Measurements from ENCODE around the gene GAK. TPM values are rescaled to one million over a fixed set of nuclear protein-coding genes. Genes with fewer than 3 reads are reported as not detected.

Gene GAK
- total and polyA plus RNA-seq, 2 of the 13 experiments (the other 11 are each of a cell fraction or from before 2014, with no cell fraction given), result 17.5 to 44.3 TPM

GRCh38 chr4:911871-912490, 20.1 kb downstream of the GAK start:
- ATAC-seq (no peak), DNase-seq (ENCODE audit: low spot score) (no peak), FAIRE-seq (no peak)
- intact Hi-C loops (cut with micrococcal nuclease; ENCODE audit: unreplicated experiment), result no loop called here
- CTCF ChIA-PET (ENCODE audit: low intra/inter-chr PET ratio, low total read pairs), result no interaction called here
- Histone ChIP-seq H3K4me1 (ENCODE audit: insufficient read depth, low read length) (no peaks in the 10 kb centered on the region), H3K36me3 (replicated peaks in 1 of 2; ENCODE audit: control insufficient read depth in 1 of 2, insufficient read depth in 2 of 2, low read length in 2 of 2) (peaks cover 11 to 26% of the 10 kb centered on the region in 2 experiments; a peak in 4 of 5 replicates), H3K4me2 (ENCODE audit: low read depth, low read length) (no peak overlapping the region), H3K9ac (ENCODE audit: insufficient read depth, low read depth, low read length) (no peak overlapping the region), H2AFZ (ENCODE audit: low read length) (no peak overlapping the region), H3K27me3 (ENCODE audit: control insufficient read depth in 1 of 2, insufficient read depth in 2 of 2, low read length in 2 of 2) (no peaks in the 10 kb centered on the region), H3K9me3 (ENCODE audit: low read length) (no peaks in the 10 kb centered on the region), H3K79me2 (ENCODE audit: insufficient read depth, low read length) (peaks cover 19% of the 10 kb centered on the region), H3K4me3 (replicated peaks in 1 of 3; ENCODE audit: insufficient read depth in 1 of 3, low read depth in 2 of 3, low read length in 3 of 3) (no peak overlapping the region), H4K20me1 (ENCODE audit: insufficient read depth, low read length) (no peaks in the 10 kb centered on the region), H3K27ac (ENCODE audit: extremely low read length, insufficient read depth, low read length) (no peak overlapping the region)
- POLR2A ChIA-PET, result no interaction called here
- BruUV-seq (replicated peaks), result no TSS peak
- WGBS (ENCODE audit: low lambda C conversion rate), result 99% methylated on average over 25 of the region's 29 CpGs
- TF ChIP-seq SALL2 (CRISPR knock-in tag; IDR thresholded peaks at IDR 0.05) (no peak), NFKB2 (CRISPR knock-in tag; IDR thresholded peaks at IDR 0.05; ENCODE audit: borderline replicate concordance) (no peak), BATF2 (CRISPR knock-in tag; IDR thresholded peaks at IDR 0.05) (no peak), NR0B2 (CRISPR knock-in tag; IDR thresholded peaks at IDR 0.05) (no peak), ZUFSP (CRISPR knock-in tag; IDR thresholded peaks at IDR 0.05; ENCODE audit: borderline replicate concordance) (no peak), ZC3H4 (CRISPR knock-in tag; IDR thresholded peaks at IDR 0.05; ENCODE audit: borderline replicate concordance) (no peak), ZNF292 (CRISPR knock-in tag; IDR thresholded peaks at IDR 0.05; ENCODE audit: borderline replicate concordance, low read depth) (no peak), ETS1 (CRISPR knock-in tag; IDR thresholded peaks at IDR 0.05) (no peak), CEBPB (IDR thresholded peaks at IDR 0.05; ENCODE audit: borderline replicate concordance, low read depth, low read length) (no peak), PCBP2 (optimal IDR thresholded peaks at IDR 0.05; ENCODE audit: low read depth, low read length, poor library complexity, severe bottlenecking) (no peak), SMARCC2 (IDR thresholded peaks at IDR 0.05) (no peak), ZNF3 (CRISPR knock-in tag; IDR thresholded peaks at IDR 0.05) (no peak), XBP1 (CRISPR knock-in tag; IDR thresholded peaks at IDR 0.05) (no peak), THRA (CRISPR knock-in tag; IDR thresholded peaks at IDR 0.05; ENCODE audit: borderline replicate concordance) (no peak), KLF11 (CRISPR knock-in tag; IDR thresholded peaks at IDR 0.05) (no peak), ASH2L (IDR thresholded peaks at IDR 0.05; ENCODE audit: insufficient read length, low read depth, low read length) (no peak), BCL6 (CRISPR knock-in tag; IDR thresholded peaks at IDR 0.05) (no peak), ZNF792 (CRISPR knock-in tag; IDR thresholded peaks at IDR 0.05) (no peak)
- in situ Hi-C loops (cut with HindIII; ENCODE audit: extremely low pct_ligation_motif_present, low pct_unique_long_range_greater_than_20kb), result no loop called here
